ENCODE data around the gene MELK.

GRCh38 chr9:36671561-36671960 lies 98.9 kb downstream of the MELK start:
- TF ChIP-seq CTCF (IDR thresholded peaks at IDR 0.05) (no peak), POLR2A (IDR thresholded peaks at IDR 0.05) (no peak)
